Omental fat pad (tissue), 4 donors: ENCODE data around the gene GRN. TPM values are rescaled to one million over a fixed set of nuclear protein-coding genes. Genes with fewer than 3 reads are reported as not detected.

Source experiments
- ATAC-seq: fragments of 150-250 bp; one replicate; pipeline ENCODE4 v1.9.1; 2016; ENCODE audit warnings: mild to moderate bottlenecking, moderate library complexity; ENCODE audit not compliant: low FRiP score
- DNase-seq: peaks from one replicate; pipeline ENCODE4 v3.0.0-alpha.2; 2019; ENCODE audit warnings: low spot score
- CTCF ChIP-seq, 3 donors: fragments of 450-650 bp; IDR thresholded peaks; one replicate each; pipeline ENCODE4 v1.5.1; 2016 to 2017; ENCODE audit warnings: antibody characterized with exemption in 3 of 3, mild to moderate bottlenecking in 3 of 3, moderate library complexity in 2 of 3
- total RNA-seq, 4 donors: library from RNA; depleted of rRNA; stranded (reverse); fragments of >200 nt; gene quantifications; one replicate each; pipeline ENCODE4 v1.1.0, GENCODE V29; 2016

The GRN gene
- total RNA-seq, 4 donors from 2014 or later = 275 to 379 (median 316) TPM

GRCh38 chr17:44352828-44353671 lies 7.9 kb downstream of the GRN start:
- ATAC-seq (no peak), DNase-seq (no peak)
- no peak for TF ChIP-seq CTCF (IDR thresholded peaks at IDR 0.05)

- TF ChIP-seq CTCF (IDR thresholded peaks at IDR 0.05) = no peak
- DNase-seq (no peak), ATAC-seq (peak; percentile 38)
Measured at GRCh38 chr17:44353672-44354331, 8.7 kb downstream of the GRN start.

GRCh38 chr17:44354582-44355561 lies 9.8 kb downstream of the GRN start:
- DNase-seq = no peak
- ATAC-seq = no peak

GRCh38 chr17:44355642-44356099 lies 10.6 kb downstream of the GRN start:
- DNase-seq (no peak), ATAC-seq (no peak)
- TF ChIP-seq CTCF (IDR thresholded peaks at IDR 0.05) = no peak

More at GRCh38 chr17:44354582-44355561, 9.8 kb downstream of the GRN start:
- no peak for TF ChIP-seq CTCF (IDR thresholded peaks at IDR 0.05)

GRCh38 chr17:44356241-44356640 lies 11.1 kb downstream of the GRN start:
- ATAC-seq (no peak), DNase-seq (no peak)

More at GRCh38 chr17:44356241-44356640, 11.1 kb downstream of the GRN start:
- no peak for TF ChIP-seq CTCF (IDR thresholded peaks at IDR 0.05)
